Measurements from ENCODE around the gene PARN. TPM values are rescaled to one million over a fixed set of nuclear protein-coding genes. Genes with fewer than 3 reads are reported as not detected.

The PARN gene
- total and polyA plus RNA-seq, 2 experiments from 2014 or later = 32.5 to 61.3 TPM

GRCh38 chr16:14449790-14450480, 180.1 kb downstream of the PARN start:
- Mint-ChIP-seq H3K27me3 (ENCODE audit: insufficient read depth, low read depth, poor library complexity) (no peaks in the 10 kb centered on the region), H3K27ac (no peak overlapping the region), H3K4me1 (peaks cover 14% of the 10 kb centered on the region; the same call in 2 of the 3 replicates), H3K36me3 (ENCODE audit: low read depth) (no peaks in the 10 kb centered on the region), H3K4me3 (no peak overlapping the region), H3K9me3 (no peaks in the 10 kb centered on the region)
- Histone ChIP-seq H3K4me2 (no peak overlapping the region), H3K36me3 (ENCODE audit: insufficient read depth) (no peaks in the 10 kb centered on the region), H4K20me1 (replicated peaks; ENCODE audit: insufficient read depth) (no peaks in the 10 kb centered on the region), H3K27ac (ENCODE audit: low read depth) (no peak overlapping the region), H3K9me2 (ENCODE audit: insufficient read depth) (no peaks in the 10 kb centered on the region), H3K27me3 (ENCODE audit: insufficient read depth) (no peaks in the 10 kb centered on the region), H3K4me3 (no peak overlapping the region), H3K79me2 (replicated peaks; ENCODE audit: insufficient read depth) (no peaks in the 10 kb centered on the region), H3F3A (replicated peaks; ENCODE audit: low read depth) (no peaks in the 10 kb centered on the region), H3K4me1 (ENCODE audit: insufficient read depth) (no peaks in the 10 kb centered on the region), H2AFZ (no peak overlapping the region)
- ATAC-seq (no peak), DNase-seq (ENCODE audit: low spot score) (no peak)
- TF ChIP-seq POLR2AphosphoS5 (IDR thresholded peaks at IDR 0.05; ENCODE audit: low read depth) (no peak), CREB1 (CRISPR knock-in tag; IDR thresholded peaks at IDR 0.05; ENCODE audit: low read depth) (no peak), EZH2phosphoT487 (IDR thresholded peaks at IDR 0.05; ENCODE audit: unreplicated experiment) (no peak), NANOG (IDR thresholded peaks at IDR 0.05; ENCODE audit: borderline replicate concordance) (no peak), ZNF462 (CRISPR knock-in tag; IDR thresholded peaks at IDR 0.05) (no peak), CTCF (conservative IDR thresholded peaks at IDR 0.05; ENCODE audit: low read depth in 2 of 2) (no peak), EZH2 (IDR thresholded peaks at IDR 0.05; ENCODE audit: low read depth, unreplicated experiment) (no peak)

Data from GM23338 (cell line).